ENCODE data around the gene CSN2.

DNA sequence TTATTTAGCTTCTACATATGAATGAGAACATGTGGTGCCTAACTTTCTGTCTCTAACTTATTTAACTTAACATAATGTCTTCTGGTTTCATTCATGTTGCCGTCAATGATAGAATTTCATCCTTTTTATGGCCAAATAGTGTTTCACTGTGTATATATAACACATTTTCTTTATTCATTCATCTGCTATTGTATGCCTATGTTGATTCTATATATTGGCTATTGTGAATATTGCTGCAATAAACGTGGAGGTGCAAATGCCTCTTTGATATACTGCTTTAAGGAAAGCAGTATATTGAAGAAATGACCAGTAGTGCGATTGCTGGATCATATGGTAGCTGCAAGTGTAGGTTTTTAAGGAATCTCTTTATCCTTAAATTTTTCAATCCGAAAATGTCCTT, 44.7 kb downstream of the CSN2 start:
- TF ChIP-seq, protein P1, sequence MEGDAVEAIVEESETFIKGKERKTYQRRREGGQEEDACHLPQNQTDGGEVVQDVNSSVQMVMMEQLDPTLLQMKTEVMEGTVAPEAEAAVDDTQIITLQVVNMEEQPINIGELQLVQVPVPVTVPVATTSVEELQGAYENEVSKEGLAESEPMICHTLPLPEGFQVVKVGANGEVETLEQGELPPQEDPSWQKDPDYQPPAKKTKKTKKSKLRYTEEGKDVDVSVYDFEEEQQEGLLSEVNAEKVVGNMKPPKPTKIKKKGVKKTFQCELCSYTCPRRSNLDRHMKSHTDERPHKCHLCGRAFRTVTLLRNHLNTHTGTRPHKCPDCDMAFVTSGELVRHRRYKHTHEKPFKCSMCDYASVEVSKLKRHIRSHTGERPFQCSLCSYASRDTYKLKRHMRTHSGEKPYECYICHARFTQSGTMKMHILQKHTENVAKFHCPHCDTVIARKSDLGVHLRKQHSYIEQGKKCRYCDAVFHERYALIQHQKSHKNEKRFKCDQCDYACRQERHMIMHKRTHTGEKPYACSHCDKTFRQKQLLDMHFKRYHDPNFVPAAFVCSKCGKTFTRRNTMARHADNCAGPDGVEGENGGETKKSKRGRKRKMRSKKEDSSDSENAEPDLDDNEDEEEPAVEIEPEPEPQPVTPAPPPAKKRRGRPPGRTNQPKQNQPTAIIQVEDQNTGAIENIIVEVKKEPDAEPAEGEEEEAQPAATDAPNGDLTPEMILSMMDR (conservative IDR thresholded peaks at IDR 0.05; ENCODE audit: low read depth, low read length): no peak
- TF ChIP-seq EZH2 (IDR thresholded peaks at IDR 0.05; ENCODE audit: low read length, unreplicated experiment) (no peak), EZH2phosphoT487 (IDR thresholded peaks at IDR 0.05; ENCODE audit: borderline replicate concordance, low read length) (no peak)
